ENCODE measurements around the gene CA14.
A peak's percentile ranks its signal among the peaks of the same experiment; 100 is the strongest.
"Not testable (repeated sequence)": the region's sequence is repeated elsewhere in the genome, so short reads cannot be mapped to it uniquely, and the experiment has no call there.

CA14 gene

DNA sequence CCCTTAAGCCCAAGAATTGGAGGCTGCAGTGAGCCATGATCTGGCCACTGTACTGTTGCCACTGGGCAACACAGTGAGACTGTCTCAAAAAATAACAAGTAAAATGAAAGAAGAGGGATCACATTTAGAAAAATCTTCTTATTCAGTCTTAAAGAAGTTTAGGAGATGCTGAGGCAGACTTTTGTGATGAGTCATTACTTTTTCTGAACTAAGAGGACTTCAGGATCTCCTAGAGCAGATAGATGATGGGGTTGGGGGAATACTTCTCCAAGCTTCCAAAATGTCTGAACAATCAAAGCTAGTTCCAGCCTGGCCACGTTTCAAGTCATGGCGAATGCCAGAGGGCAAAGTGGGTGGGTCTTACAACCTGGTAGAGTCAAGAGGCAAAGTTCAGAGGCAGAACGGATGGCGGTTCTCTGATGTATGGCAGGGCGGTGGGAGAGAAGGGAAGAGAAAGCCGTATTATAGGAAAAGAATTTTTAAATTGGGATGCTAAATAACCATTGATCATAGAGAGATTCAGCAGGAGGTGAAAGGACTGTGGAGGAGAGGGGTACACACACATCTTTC lies 22.6 kb downstream of the CA14 start:
- no peak for DNase-seq (ENCODE audit: low read depth in 2 of 3, low spot score in 2 of 3)

DNA sequence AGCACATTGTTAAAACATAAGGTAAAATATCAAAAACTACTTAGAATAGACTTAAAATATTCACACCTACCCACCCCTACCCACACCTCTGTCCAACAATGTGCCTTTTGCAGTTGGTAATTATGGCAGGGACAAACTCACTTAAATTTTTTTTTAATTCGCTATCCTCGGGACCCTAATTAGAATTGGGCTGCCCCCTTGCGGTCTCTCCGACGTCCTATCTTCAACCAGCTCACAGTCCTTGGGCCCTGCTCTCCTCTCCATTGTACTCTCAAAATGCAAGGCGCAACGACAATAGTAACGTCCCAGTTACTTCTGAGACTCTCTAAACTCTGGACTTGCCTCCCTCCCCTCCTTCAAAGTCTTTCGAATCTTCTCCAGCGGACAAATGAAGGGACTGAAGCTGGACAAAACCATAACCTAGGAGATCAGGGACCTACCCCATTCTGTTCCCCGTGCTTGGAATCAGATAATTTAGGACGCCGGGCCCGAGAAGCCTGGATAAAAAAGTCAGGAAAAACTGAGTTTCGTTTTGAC lies 23.7 kb downstream of the CA14 start:
- DNase-seq (ENCODE audit: low read depth in 2 of 3, low spot score in 2 of 3), result no peak

DNA sequence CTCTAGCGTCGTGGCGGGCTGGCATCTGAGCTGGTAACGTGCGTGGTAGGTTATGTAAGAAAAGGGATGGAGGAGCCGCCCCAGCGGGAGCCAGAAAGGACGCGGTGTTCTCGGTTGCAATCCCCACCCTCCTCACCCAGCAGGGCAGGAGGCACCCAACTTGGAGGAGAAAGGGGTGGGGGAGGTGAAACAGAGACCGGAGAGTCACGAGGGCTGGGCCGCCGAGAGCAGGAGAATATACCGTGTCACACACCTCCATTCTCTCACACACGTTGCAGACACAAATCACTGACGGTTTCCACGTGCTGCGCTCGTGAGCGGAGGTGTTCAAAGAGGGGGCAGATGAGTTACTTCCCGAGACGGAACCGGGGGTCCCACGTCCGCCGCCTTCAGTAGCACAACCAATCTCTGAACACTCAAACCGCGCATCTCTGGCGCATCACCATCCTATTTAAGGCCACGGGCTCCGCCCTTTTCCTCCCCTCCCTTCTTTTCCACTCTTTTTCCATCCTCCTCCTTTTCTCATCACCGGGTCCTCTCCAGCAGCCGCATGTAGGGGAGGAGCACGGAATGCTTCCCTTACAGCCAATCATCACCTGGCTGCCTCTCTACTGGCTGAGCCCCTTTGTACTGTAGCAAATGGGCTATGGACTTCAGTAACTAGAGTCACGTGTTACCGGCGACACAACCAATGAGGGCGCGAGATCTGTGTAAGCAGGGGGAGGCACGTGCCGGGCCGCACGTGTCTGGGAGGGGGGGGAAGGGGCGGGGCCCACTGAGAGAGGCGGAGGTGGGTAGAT lies 24.4 kb downstream of the CA14 start, which contains the start of gene CIART:
Gene CIART, plus strand, starts transcription at position 797 of the 800 bp plus-strand sequence. CDS start 714 bp downstream, outside the sequence.
- peak in 2 of 3 experiments; percentile 25 to 53 for DNase-seq (ENCODE audit: low read depth in 2 of 3, low spot score in 2 of 3)

DNA sequence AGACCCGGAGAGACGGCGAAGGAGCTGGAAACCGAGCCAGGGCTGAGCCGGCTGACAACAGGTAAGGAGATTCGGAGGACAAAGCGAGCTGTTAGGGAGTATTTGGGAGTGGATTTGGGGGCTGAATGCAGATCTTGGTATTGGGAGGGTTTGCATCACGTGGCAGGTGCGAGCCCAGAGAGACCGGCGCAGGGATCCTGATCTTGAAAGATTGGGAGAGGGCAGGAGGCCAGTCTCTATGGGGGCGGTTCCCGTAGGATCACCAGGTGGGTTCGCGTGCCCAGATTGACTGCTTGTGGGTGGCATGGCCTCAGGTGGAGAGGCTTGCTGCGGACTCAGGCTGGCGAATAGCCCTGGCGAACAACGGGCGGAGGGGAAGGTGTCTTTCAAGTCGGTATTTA lies 25.0 kb downstream of the CA14 start:
- DNase-seq (ENCODE audit: low read depth in 2 of 3, low spot score in 2 of 3), result no peak

DNA sequence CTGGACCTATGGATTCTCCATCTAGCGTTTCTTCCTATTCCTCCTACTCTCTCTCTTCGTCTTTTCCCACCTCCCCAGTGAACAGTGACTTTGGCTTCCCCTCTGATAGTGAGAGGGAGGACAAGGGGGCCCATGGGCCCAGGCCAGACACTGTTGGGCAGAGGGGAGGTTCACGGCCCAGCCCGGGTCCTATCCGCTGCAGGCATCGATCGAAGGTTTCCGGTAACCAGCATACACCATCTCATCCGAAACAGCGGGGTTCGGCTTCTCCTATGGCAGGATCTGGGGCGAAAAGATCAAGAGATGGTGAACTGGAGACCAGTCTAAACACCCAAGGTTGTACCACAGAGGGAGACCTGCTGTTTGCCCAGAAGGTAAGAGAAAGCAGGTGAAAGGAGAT lies 25.7 kb downstream of the CA14 start:
- no peak for DNase-seq (ENCODE audit: low read depth in 2 of 3, low spot score in 2 of 3)

DNA sequence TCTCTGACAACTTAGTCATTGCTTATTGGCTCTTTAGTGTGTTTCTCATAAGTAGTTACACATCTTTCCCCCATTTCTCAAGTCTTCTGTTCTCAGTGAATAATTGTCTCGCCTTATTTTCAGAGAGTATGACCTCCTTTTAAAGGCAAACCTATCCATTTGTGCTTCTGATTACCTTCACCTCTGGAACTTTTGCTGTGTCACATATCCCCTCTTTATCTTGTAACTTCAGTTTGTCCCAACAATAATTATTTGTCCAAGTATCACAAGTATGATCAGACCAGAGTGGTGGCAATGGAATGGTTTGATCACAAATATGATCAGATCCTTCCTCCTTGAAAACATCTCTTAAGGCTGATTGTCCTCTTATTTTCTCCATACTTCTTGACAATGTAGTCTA lies 30.8 kb downstream of the CA14 start:
- DNase-seq (ENCODE audit: low read depth in 2 of 3, low spot score in 2 of 3), result no peak

DNA sequence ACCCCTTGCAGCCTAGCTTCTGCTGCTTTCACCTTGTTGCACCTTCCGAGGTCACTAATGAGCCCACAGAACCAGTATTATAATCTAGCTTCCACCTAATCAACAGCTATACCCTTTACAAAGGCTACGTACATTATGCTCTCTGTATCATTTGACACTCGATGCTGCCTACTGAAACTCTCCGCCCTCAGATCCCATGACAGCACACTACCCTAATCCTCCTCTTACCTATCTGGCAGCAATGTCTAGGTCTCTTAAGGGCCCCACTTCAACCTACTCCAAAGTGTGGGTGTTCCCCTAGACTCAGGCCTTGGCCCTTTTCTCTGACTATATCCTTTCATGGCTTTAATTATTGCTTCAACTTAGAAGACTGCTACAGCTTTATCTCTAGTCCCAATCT lies 31.2 kb downstream of the CA14 start:
- no peak for DNase-seq (ENCODE audit: low read depth in 2 of 3, low spot score in 2 of 3)

DNA sequence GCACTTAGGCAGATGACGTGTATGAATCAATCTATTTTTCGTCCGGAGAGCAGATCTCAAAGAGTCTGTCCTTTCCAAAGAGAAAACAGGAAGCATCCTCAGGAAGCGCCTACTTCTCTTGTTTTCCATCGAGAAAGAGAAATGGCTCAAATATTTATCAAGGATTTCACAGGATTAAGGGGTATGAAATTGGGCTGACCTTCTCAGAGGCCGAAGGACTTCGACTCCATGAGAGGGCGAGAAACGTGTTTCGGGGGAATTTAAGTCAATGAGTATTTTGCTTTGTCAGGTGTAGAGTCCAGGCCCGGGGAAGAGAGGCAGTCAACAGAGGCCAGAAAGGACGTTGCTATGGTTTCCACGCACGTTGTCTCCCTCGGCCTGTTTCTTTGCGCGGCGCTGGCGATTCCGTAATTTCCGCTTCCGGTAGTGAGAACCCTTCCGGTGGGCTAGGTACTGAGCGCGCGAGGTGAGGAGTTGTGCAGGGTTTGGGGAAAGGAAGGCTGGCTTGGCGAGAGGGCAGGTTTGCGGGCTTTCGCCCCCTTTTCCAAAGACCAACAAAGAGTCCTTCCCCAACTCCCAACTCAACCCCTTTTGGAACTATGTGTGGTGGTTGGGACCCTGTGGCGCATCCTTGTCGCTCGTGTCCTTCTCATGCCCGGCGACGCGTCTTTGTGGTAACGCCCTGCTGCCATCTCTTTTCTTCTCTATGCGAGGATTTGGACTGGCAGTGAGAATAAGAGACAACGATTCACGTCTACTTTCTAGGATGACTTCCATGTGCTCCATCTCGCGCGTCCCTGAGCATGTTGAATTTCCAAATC lies 36.1 kb downstream of the CA14 start, which contains the start of gene MRPS21:
Gene MRPS21, plus strand, starts transcription at position 429 of the 821 bp plus-strand sequence. CDS start 506 bp downstream, outside the sequence.
- DNase-seq (ENCODE audit: low read depth in 2 of 3, low spot score in 2 of 3), result peak; percentile 70 to 76 (median 72)

DNA sequence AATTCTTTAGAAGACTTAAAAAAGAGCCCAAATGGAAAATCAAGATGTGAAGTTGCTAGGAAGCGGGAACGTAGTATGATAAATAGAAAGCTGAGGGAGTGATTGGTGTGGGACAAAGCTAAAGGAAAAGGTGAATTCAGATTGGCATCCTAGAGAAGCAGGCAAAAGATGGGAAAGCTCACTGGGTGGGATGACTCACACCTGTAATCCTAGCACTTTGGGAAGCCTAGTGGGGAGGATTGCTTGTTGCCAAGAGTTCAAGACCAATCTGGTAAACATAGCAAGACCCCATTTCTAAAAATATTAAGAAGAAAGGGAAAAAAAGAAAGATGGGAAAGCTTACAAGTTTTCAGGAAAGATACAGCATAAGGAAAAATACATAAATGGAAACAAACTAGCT lies 37.9 kb downstream of the CA14 start:
- no peak for DNase-seq (ENCODE audit: low read depth in 2 of 3, low spot score in 2 of 3)

DNA sequence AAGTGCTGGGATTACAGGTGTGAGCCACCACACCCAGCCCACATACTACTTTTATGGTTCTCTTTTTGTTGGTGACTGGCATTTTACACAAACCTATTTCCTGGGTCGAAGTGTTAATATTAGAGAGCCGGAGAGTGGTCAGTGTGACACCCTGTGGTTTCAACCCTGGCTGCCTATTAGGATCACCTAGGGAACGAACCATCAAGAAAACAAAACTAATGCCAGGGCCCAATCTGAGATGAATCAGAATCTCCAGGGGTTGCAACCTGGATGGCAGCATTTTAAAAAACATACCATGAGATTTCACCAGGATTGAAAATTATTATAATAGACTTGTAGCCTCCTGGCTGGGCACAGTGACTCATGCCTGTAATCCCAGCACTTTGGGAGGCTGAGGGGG lies 42.1 kb downstream of the CA14 start:
- DNase-seq (ENCODE audit: low read depth in 2 of 3, low spot score in 2 of 3), result no peak

DNA sequence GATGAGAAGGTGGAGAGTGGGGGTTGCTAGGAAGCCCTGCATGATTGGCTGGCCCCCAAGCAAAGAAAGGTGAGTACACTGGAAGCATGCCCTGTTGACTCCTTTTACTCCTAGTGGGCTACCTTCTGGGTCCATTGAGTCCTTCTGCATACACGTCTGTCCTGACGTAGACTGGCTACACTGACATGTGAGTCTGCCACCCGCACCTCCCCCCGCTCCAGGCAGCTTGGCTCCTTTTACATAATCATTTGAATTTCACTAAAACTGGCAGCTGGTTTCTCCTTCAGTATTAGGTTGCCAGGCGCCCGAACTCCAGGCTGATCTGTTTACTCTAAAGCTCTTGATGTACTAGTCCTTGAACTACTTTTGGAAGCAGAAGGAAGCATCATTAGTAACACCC lies 44.8 kb downstream of the CA14 start:
- DNase-seq (ENCODE audit: low read depth in 2 of 3, low spot score in 2 of 3), result no peak

DNA sequence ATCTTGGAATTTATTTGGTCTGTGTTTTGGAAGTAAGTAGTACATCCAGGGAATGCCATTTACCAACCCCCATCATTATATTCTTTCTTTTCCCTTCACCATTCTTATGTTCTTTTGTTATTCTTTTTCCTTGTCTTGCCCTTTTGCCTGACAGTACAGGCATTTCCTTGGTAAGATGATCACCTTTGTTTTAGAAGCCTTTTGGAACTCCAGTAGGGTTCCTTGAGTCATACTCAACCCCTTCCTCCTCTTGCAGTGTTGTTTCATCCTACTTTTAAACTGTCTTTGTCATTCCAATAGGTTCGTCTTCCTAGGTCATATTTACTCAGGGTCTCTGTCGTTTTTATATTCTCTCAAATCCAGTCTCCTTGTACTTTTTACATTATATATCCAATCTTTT lies 45.3 kb downstream of the CA14 start:
- DNase-seq (ENCODE audit: low read depth in 2 of 3, low spot score in 2 of 3), result no peak

DNA sequence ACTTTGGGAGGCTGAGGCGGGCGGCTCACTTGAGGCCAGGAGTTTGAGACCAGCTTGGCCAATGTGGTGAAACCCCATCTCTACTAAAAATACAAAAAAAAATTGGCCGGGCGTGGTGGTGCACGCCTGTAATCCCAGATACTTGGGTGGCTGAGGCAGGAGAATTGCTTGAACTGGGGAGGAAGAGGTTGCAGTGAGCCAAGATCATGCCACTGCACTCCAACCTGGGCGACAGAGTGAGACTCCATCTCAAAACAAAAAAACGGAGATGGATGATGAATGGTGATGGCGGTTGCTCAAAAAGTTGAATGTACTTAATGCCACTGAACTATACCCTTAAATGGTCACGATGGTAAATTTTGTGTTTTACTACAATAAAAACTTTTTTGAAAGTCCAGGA lies 51.0 kb downstream of the CA14 start:
- DNase-seq (ENCODE audit: low read depth in 2 of 3, low spot score in 2 of 3), result not testable (repeated sequence)

DNA sequence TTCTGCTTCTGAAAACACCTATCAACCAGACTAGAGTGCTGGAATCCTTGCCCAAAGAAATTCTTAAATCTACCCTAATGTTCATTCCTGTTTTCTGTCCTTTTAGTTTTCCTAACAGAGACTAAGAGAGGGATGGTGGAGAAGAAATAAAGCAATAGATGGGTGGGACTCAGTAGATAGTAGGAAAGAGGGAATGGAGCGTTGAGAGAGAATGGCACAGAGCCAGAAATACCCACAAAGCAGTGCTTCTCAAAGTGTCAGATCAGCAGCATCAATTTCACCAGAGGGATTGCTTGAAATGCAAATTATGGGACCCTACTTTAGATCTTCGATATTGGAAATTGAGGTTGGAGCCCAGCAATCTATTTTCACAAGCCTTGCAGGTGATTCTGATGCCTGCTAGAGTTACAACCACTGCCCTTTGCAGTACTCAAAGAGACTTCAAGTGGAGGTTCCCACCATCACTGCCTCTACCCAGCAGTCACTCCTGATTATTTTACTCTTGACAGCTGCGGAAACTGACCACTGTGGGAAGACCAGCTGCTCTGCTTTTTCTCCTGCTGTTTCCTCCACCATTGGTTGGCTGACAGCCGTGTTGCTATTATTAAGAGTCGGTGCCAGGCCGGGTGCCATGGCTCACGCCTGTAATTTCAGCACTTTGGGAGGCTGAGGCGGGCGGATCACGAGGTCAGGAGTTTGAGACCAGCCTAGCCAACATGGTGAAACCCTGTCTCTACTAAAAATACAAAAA lies 52.4 kb downstream of the CA14 start:
- no peak for DNase-seq (ENCODE audit: low read depth in 2 of 3, low spot score in 2 of 3)

DNA sequence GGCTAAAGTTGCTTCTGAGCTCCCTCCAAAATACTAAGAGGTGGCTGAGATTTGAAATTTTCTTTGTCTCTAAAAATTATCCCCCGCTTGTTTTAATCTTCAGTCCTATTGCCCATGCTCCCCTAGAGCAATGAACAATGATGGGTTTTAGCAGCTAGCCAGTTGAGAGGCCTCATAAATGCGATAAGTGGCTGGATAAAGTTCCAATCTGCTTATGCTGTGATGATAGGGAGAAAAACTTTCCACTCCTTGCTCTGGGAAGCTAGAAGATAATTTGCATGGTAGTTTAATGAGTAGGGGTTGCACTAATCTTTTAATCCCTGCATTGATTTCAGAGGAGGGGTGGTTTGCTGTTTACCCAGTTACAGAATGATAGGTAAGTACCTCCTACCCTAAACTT lies 54.2 kb downstream of the CA14 start:
- no peak for DNase-seq (ENCODE audit: low read depth in 2 of 3, low spot score in 2 of 3)

Data from activated CD8-positive, alpha-beta memory T cell treated with anti-CD3 and anti-CD28 coated beads for 48 hours (primary cell).